OCI-M2 (cell line): ENCODE data around the gene MGMT.

Source experiments
- DNase-seq: peaks from one replicate; lab custom pipeline; 2025; ENCODE audit not compliant: unreplicated experiment; lab: John Stamatoyannopoulos, UW

MGMT gene

GRCh38 chr10:129517680-129518057, 50.6 kb downstream of the MGMT start:
- no peak for DNase-seq

- no peak for DNase-seq
Observed at GRCh38 chr10:129518793-129519192, 51.8 kb downstream of the MGMT start.

GRCh38 chr10:129520440-129521080, 53.5 kb downstream of the MGMT start:
- DNase-seq, result no peak

GRCh38 chr10:129521161-129522025, 54.4 kb downstream of the MGMT start:
- no peak for DNase-seq

DNA sequence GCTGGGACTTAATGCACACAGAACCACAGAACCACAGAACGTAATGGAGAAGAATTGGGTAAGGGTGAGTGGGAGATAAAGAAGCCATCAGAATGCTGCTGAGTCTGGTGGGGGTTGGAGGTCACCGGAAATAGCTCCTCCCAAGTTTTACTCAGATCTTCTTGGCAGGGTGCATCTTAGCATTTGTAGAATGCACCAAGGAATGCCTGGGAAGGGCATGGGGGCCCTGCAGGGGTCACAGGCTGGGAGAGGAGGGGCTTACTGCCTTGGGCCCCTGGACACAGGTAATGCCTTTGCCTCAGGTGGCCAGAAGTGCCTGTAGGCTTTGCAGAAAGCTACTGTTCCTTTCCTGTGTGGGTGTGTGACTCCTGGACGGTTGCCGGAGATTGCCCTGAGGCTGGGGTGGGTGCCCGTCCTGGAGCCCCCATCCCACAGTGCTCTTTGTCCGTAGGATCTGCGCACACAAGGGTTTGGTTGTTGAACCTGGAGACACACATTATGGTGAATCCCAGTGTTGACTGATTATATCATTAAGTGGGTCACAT, 55.1 kb downstream of the MGMT start:
- no peak for DNase-seq

GRCh38 chr10:129523031-129523722, 56.1 kb downstream of the MGMT start:
- no peak for DNase-seq

DNA sequence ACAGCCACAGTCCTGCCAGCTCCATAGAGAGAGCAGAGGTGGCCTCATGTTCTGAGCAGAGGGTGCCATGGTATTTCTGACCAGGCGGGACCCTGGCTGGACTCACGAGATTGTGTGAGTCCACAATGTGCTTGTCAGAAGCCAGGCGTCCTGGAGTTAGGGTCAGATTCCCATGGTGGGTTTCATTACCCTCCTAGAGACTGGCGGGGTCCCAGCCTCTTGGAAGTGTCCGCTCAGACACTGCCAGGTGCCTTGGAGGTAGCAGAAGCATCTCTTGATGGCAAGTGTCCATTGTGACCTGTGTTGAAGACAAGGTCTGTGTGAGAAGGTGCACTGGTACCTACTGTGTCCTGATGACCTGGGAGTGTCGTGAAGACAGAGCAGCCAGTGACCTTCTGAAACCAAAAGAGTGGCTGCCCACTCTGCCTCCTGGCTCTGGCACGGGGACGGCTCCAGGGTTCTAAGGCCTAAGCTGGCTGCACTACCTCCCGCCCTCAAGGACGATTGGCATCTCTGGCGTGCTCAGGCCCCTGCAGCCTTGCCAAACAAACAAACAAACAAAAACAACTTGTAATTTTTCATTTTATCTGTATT, 56.8 kb downstream of the MGMT start:
- DNase-seq, result no peak

DNA sequence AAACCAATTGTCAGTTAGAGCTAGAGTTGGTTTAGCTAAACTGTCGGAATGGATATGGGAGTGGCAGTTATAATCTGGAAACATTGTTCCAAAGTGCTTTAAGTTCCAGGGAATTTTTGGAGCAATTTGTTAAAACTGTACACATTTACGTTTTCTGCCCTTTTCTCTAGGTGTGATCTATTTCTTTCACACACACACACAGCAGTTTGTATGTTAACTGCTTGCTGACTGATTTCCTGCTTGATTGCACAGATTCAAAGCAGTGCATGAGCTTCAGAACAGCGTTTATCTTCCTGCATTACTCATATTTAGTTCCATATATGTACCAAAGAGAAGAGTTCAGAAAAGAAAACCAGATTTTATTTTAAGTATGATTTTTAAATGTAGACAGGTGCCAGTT, 57.9 kb downstream of the MGMT start:
- no peak for DNase-seq

DNA sequence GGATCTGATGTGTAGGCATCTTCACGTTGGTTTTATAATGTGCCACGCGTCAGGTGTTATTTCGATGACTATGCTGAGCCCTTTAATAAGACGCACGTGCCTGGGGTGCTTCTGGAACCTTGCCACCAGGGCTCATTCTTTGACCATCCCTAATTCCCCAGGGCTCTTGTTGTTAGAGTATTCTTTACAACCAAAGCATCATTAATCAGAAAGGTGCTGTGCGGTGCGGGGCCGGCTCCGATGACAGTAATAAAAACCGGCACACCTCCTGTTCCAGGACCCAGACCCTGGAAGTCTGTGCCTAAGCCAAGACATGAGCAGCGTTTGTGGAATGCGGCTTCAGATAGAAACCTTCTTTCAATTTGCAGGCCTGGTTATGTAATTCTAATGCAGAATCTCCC, 58.4 kb downstream of the MGMT start:
- DNase-seq, result no peak

DNA sequence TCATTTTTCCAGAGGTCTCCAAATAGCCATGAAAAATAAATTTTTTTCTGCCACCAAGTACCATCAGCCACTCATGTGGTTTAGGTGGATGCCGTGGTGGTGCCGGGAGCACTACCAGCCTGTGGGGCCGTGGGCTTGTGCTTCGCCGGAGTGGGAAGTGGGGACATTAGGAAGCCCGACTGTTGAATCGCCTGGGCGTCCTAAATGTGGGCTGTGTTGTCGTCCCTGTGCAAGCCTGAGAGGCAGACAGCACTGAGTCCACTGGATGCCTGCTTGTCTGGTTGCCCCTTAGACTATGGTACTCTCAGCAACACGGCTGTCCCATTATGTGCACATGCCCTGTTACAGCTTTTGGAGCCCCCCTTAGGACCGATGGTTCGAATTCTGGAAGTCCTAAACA, 59.9 kb downstream of the MGMT start:
- DNase-seq, result no peak

- DNase-seq, result no peak
Observed at GRCh38 chr10:129528376-129528978, 61.4 kb downstream of the MGMT start.

GRCh38 chr10:129530581-129530980, 63.5 kb downstream of the MGMT start:
- DNase-seq, result no peak

DNA sequence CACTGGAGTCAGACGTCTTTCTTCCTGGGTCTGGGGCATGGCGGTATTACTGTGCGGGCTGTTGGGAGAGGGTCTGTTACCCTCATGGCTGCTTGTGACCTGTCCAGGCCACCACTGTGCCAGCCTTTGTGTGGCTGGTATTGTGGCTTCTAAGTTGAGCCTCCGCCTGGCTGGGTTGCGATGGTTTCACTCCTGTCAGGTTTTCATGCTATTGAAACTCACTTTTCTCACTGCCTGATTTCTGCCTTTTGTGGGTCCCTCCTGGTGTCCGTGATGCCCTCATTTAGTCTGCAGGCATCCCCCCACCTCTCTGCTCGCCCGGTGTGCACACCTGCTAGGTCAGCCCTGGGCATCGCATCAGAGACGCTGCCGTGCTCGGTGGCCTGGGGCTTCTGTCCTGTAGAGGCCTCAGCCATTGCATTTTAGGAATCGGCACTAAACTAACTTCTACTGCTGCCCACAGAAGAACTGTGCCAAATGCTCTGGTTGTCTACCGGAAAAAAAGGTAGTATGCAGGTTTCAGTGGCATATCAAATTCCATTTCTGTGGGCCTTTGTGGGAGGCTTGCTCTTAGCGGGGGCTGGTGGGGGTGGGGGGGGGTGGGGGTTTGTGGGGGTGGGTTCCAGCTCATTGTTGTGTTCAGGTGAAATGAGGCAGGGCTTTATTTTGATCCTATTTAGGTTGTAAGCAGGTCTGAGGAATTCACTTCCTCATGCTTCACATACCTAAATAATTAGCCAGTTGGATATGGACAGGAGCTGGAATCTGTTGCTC, 64.3 kb downstream of the MGMT start:
- no peak for DNase-seq

DNA sequence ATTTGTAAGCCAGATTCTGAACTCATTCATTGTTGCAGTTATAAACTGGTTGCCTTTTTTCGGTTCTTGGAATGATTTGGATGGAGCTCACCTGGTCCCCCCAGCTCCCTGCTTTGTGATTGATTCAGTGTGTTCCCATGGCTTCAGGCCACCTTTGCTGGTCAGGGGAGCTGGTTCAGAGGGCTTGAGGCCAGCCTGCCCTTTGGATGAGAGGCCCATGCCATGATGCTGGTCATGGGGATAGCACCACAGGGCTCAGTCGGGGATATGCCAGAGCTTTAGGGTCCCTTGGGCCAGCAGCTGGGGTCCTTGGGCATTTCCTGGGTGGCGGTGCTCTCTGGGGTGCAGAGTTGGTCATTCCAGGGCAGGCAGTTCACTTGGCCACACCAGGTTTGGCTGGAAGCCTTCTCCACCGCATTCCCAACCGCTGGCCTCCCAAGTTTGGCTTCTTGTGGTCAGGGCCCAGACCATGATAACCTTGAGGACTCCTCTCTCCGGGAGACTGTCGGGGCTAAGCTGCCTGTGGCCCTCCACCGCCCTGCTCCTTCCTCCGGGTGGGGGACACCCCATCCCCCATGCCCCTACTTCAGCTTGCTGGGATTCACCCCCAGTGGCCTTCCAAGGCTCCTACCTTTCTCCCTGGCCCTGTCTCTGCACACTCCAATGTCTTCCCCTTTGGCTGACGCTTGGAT, 65.1 kb downstream of the MGMT start:
- DNase-seq, result no peak

DNA sequence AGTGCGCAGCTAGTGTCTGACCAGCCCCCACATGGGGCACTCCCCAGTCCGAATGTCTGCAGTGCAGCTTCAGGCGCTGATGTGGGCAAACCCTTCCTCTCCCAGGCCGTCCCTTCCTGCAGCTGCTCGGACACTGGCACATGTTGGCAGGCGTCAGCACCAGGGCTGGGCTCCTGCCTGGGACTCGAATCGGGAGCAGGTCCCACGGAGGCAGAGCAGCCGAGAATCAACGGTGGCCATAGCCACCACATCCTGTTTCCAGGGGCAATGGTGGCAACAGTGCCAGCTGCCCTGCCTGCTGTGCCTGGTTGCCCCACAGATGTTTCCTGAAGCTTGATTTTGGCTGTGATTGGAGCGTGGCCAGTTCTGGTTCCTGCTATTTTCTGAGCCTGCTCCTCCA, 65.8 kb downstream of the MGMT start:
- DNase-seq, result no peak

- no peak for DNase-seq
Observed at GRCh38 chr10:129533281-129533680, 66.2 kb downstream of the MGMT start.

DNA sequence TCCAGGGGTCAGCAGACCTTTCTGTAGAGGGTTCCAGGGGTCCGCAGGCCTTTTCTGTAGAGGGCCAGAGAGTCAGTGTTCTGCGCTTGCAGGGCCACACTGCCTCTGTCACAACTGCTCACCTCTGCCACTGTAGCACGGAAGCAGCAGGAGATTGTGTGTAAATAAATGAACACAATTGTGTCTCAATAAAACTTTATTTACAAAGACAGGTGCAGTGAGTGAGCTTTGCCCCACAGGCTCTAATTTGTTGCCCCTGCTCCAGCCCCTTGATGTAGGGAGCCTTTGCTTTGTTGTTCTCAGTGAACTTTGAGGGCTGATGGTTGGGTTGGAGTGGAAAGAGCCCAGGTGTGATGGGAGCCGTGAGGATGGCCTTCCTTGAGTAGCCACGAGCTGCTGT, 67.8 kb downstream of the MGMT start:
- no peak for DNase-seq

- DNase-seq, result no peak
Observed at GRCh38 chr10:129536336-129536735, 69.3 kb downstream of the MGMT start.

GRCh38 chr10:129537151-129537550, 70.1 kb downstream of the MGMT start:
- no peak for DNase-seq

GRCh38 chr10:129538236-129538635, 71.2 kb downstream of the MGMT start:
- DNase-seq, result no peak
